HG03460 (cell line): ENCODE results near the gene EYS.

Experiments used
- ATAC-seq: cut with Tn5 transposase; IDR thresholded peaks from one replicate; pipeline ENCODE4 v1.9.1; 2021; ENCODE audit not compliant: unreplicated experiment

Gene EYS

GRCh38 chr6:64404396-64404795, 1302.6 kb downstream of the EYS start:
- no peak for ATAC-seq

- ATAC-seq = no peak
Measured at GRCh38 chr6:64383277-64383676, 1323.7 kb downstream of the EYS start.

GRCh38 chr6:64376394-64376793, 1330.6 kb downstream of the EYS start:
- no peak for ATAC-seq

GRCh38 chr6:64357430-64357829, 1349.6 kb downstream of the EYS start:
- no peak for ATAC-seq

- no peak for ATAC-seq
Measured at GRCh38 chr6:64347411-64347810, 1359.6 kb downstream of the EYS start.

GRCh38 chr6:64335195-64335594, 1371.8 kb downstream of the EYS start:
- no peak for ATAC-seq

- ATAC-seq = no peak
Measured at GRCh38 chr6:64334636-64335035, 1372.4 kb downstream of the EYS start.

- no peak for ATAC-seq
Measured at GRCh38 chr6:64330694-64331307, 1376.2 kb downstream of the EYS start.

GRCh38 chr6:64326939-64327338, 1380.1 kb downstream of the EYS start:
- ATAC-seq = no peak

- no peak for ATAC-seq
Measured at GRCh38 chr6:64325093-64325492, 1381.9 kb downstream of the EYS start.

GRCh38 chr6:64310214-64310613, 1396.8 kb downstream of the EYS start:
- ATAC-seq = no peak

- ATAC-seq = no peak
Measured at GRCh38 chr6:64301307-64302236, 1405.5 kb downstream of the EYS start.

- no peak for ATAC-seq
Measured at GRCh38 chr6:64299176-64299575, 1407.8 kb downstream of the EYS start.

- no peak for ATAC-seq
Measured at GRCh38 chr6:64294034-64294433, 1413.0 kb downstream of the EYS start.

GRCh38 chr6:64293298-64293697, 1413.7 kb downstream of the EYS start:
- no peak for ATAC-seq

- ATAC-seq = no peak
Measured at GRCh38 chr6:64290867-64291266, 1416.2 kb downstream of the EYS start.

GRCh38 chr6:64289931-64290330, 1417.1 kb downstream of the EYS start:
- ATAC-seq = no peak

- ATAC-seq = no peak
Measured at GRCh38 chr6:64288351-64288750, 1418.7 kb downstream of the EYS start.

- ATAC-seq = no peak
Measured at GRCh38 chr6:64281167-64281566, 1425.9 kb downstream of the EYS start.

- ATAC-seq = no peak
Measured at GRCh38 chr6:64280569-64280968, 1426.5 kb downstream of the EYS start.

GRCh38 chr6:64270083-64270482, 1436.9 kb downstream of the EYS start:
- ATAC-seq = no peak

GRCh38 chr6:64266351-64266821, 1440.6 kb downstream of the EYS start:
- ATAC-seq = peak; percentile 87
